NCI-H1092 treated with DMSO at 0.1 percent for 48 hours (cell line): ENCODE measurements around the gene BPIFB3.

Source experiments
- DNase-seq: peaks from one replicate; lab custom pipeline; 2025; lab: John Stamatoyannopoulos, UW

The BPIFB3 gene

GRCh38 chr20:33015700-33016580 lies 37.8 kb upstream of the BPIFB3 start:
- no peak for DNase-seq

- DNase-seq, result no peak
Measured at GRCh38 chr20:33016581-33017109, 37.1 kb upstream of the BPIFB3 start.

GRCh38 chr20:33017542-33017941 lies 36.2 kb upstream of the BPIFB3 start:
- no peak for DNase-seq

GRCh38 chr20:33018169-33018931 lies 35.4 kb upstream of the BPIFB3 start:
- no peak for DNase-seq

GRCh38 chr20:33019465-33020277 lies 34.0 kb upstream of the BPIFB3 start:
- DNase-seq, result no peak

GRCh38 chr20:33020278-33021161 lies 33.2 kb upstream of the BPIFB3 start:
- DNase-seq, result no peak

- no peak for DNase-seq
Measured at GRCh38 chr20:33021879-33022278, 31.8 kb upstream of the BPIFB3 start.

GRCh38 chr20:33022289-33022688 lies 31.4 kb upstream of the BPIFB3 start:
- DNase-seq, result no peak

- DNase-seq, result no peak
Measured at GRCh38 chr20:33022694-33023438, 30.8 kb upstream of the BPIFB3 start.

- DNase-seq, result no peak
Measured at GRCh38 chr20:33023439-33024242, 30.1 kb upstream of the BPIFB3 start.

GRCh38 chr20:33024243-33024560 lies 29.5 kb upstream of the BPIFB3 start:
- no peak for DNase-seq

GRCh38 chr20:33024609-33025317 lies 28.9 kb upstream of the BPIFB3 start:
- DNase-seq, result no peak

- DNase-seq, result no peak
Measured at GRCh38 chr20:33025318-33025876, 28.3 kb upstream of the BPIFB3 start.

GRCh38 chr20:33026072-33026778 lies 27.5 kb upstream of the BPIFB3 start:
- no peak for DNase-seq

- DNase-seq, result no peak
Measured at GRCh38 chr20:33026779-33027759, 26.6 kb upstream of the BPIFB3 start.
